Panc1 (cell line): Measurements from ENCODE around the gene PDE4B. TPM values are rescaled to one million over a fixed set of nuclear protein-coding genes. Genes with fewer than 3 reads are reported as not detected.

Source experiments
- ATAC-seq: fragments of 200-7000 bp; cut with Tn5 transposase; 2 replicates; pipeline ENCODE4 v1.9.1; 2020; ENCODE audit warnings: mild to moderate bottlenecking, moderate library complexity
- BruUV-seq: library from RNA; stranded (reverse); fragments of 400-500 nt; replicated peaks from 2 replicates; lab custom pipeline; 2021; lab: Mats Ljungman, UMichigan
- CTCF ChIA-PET: fragments of 300-600 bp; sonication (Branson Sonifier 250); formaldehyde crosslinking; loops from one replicate; lab custom pipeline; 2022; ENCODE audit warnings: antibody characterized with exemption; lab: Charles Lee
- POLR2A ChIA-PET: fragments of 300-600 bp; sonication (Branson Sonifier 250); formaldehyde crosslinking; loops from one replicate; lab custom pipeline; 2022; ENCODE audit warnings: antibody characterized with exemption; lab: Charles Lee
- DNase-seq: peaks from one replicate; pipeline ENCODE4 v3.0.0-alpha.2; 2010; ENCODE audit warnings: low read depth, low spot score
- H3K27ac ChIP-seq: 2 replicates; pipeline ENCODE4 v1.5.1; 2011; ENCODE audit warnings: mild to moderate bottlenecking, low read length, inconsistent platforms
- H3K27me3 ChIP-seq: fragments of 200-500 bp; sonication (Bioruptor generic); 2 replicates; pipeline ENCODE4 v1.6.0; 2014; ENCODE audit warnings: low read length, inconsistent platforms; ENCODE audit not compliant: control insufficient read depth, insufficient read depth
- H3K36me3 ChIP-seq: fragments of 200-500 bp; sonication (Bioruptor generic); 2 replicates; pipeline ENCODE4 v1.5.1; 2014; ENCODE audit warnings: inconsistent platforms, mild to moderate bottlenecking, low read length, moderate library complexity; ENCODE audit not compliant: control insufficient read depth, insufficient read depth
- H3K4me1 ChIP-seq: 2 replicates; pipeline ENCODE4 v1.5.1; 2011; ENCODE audit warnings: inconsistent platforms, mild to moderate bottlenecking, low read length, moderate library complexity; ENCODE audit not compliant: control insufficient read depth, insufficient read depth
- H3K4me3 ChIP-seq, 2 experiments: 2 replicates each; pipeline ENCODE4 v1.5.1; 2011 to 2012; ENCODE audit warnings: low read depth in 2 of 2, low read length in 2 of 2, mild to moderate bottlenecking in 2 of 2, inconsistent platforms in 1 of 2, moderate library complexity in 1 of 2
- H3K9me3 ChIP-seq: fragments of 200-500 bp; sonication (Bioruptor generic); 2 replicates; pipeline ENCODE4 v1.5.1; 2014; ENCODE audit warnings: low read depth, mild to moderate bottlenecking, inconsistent platforms, low read length, moderate library complexity; ENCODE audit not compliant: control insufficient read depth, insufficient read depth
- CTCF ChIP-seq: fragments of 450-650 bp; IDR thresholded peaks from 2 replicates; pipeline ENCODE4 v1.5.1; 2017; ENCODE audit warnings: mild to moderate bottlenecking
- POLR2AphosphoS5 ChIP-seq: IDR thresholded peaks from 2 replicates; pipeline ENCODE4 v1.6.1; 2012; ENCODE audit warnings: mild to moderate bottlenecking, low read depth, low read length, moderate library complexity
- REST ChIP-seq, 2 experiments: IDR thresholded peaks; 2 replicates each; pipeline ENCODE4 v1.6.1; 2011 to 2012; ENCODE audit warnings: low read depth in 2 of 2, control low read depth in 1 of 2, low read length in 1 of 2, mild to moderate bottlenecking in 1 of 2, moderate library complexity in 1 of 2; ENCODE audit not compliant: insufficient read depth in 1 of 2
- SIN3A ChIP-seq: IDR thresholded peaks from 2 replicates; pipeline ENCODE4 v1.6.1; 2012; ENCODE audit warnings: low read depth, mild to moderate bottlenecking, low read length, moderate library complexity, borderline replicate concordance; ENCODE audit not compliant: insufficient read depth
- TCF7L2 ChIP-seq: IDR thresholded peaks from 2 replicates; pipeline ENCODE4 v1.6.1; 2011; ENCODE audit warnings: mild to moderate bottlenecking, low read depth, low read length, inconsistent platforms
- in situ Hi-C: cut with HindIII; loops from 2 replicates; pipeline ENCODE4 v1.10.0; 2016; ENCODE audit warnings: low sequenced_read_pairs, low pct_unique_long_range_greater_than_20kb
- intact Hi-C: fragments of 100-400 bp; cut with micrococcal nuclease; formaldehyde crosslinking; loops from one replicate; pipeline ENCODE4 v1.10.0; 2022; ENCODE audit not compliant: unreplicated experiment
- total RNA-seq: library from RNA; stranded (reverse); gene quantifications from one replicate; pipeline ENCODE4 v1.2.1, GENCODE V29; 2021; ENCODE audit not compliant: unreplicated experiment

Gene PDE4B
- total RNA-seq, 1 experiment from 2014 or later = 0.26 TPM

- in situ Hi-C loops = no loop called here
- no peaks in the 10 kb centered on the region for H3K27me3 ChIP-seq
- H3K9me3 ChIP-seq = no peaks in the 10 kb centered on the region
- H3K36me3 ChIP-seq = no peaks in the 10 kb centered on the region
- ATAC-seq = no peak
- no peak for TF ChIP-seq REST (IDR thresholded peaks at IDR 0.05; ENCODE audit: insufficient read depth in 1 of 2, low read depth in 2 of 2, low read length in 1 of 2)
- TF ChIP-seq TCF7L2 = no peak
- no peak for DNase-seq
- H3K27ac ChIP-seq = no peak overlapping the region
- BruUV-seq = no TSS peak
- no peak overlapping the region for H3K4me3 ChIP-seq
- ChIA-PET CTCF (no interaction called here), POLR2A (no interaction called here)
- no peaks in the 10 kb centered on the region for H3K4me1 ChIP-seq
- intact Hi-C loops = no loop called here
Measured at GRCh38 chr1:66286307-66286706, 493.6 kb downstream of the PDE4B start.

GRCh38 chr1:66288048-66288447, 495.4 kb downstream of the PDE4B start:
- H3K4me3 ChIP-seq = no peak overlapping the region
- H3K36me3 ChIP-seq = no peaks in the 10 kb centered on the region
- BruUV-seq = no TSS peak
- DNase-seq (no peak), ATAC-seq (no peak)
- H3K27ac ChIP-seq = no peak overlapping the region
- ChIA-PET CTCF (no interaction called here), POLR2A (no interaction called here)
- H3K27me3 ChIP-seq = no peaks in the 10 kb centered on the region
- in situ Hi-C loops = no loop called here
- no peaks in the 10 kb centered on the region for H3K9me3 ChIP-seq
- no peak for TF ChIP-seq POLR2AphosphoS5
- no peak for TF ChIP-seq CTCF
- TF ChIP-seq TCF7L2 = no peak
- TF ChIP-seq REST (IDR thresholded peaks at IDR 0.05; ENCODE audit: insufficient read depth in 1 of 2, low read depth in 2 of 2, low read length in 1 of 2) = no peak
- TF ChIP-seq SIN3A = no peak
- intact Hi-C loops = no loop called here
- no peaks in the 10 kb centered on the region for H3K4me1 ChIP-seq
